H9 (cell line): ENCODE results near the gene SLK. TPM values are rescaled to one million over a fixed set of nuclear protein-coding genes. Genes with fewer than 3 reads are reported as not detected.

Experiments
- DNase-seq: peaks from one replicate; pipeline ENCODE4 v3.0.0-alpha.2; 2017
- H2AFZ ChIP-seq: one replicate; pipeline ENCODE4 v1.6.1; 2013; ENCODE audit warnings: mild to moderate bottlenecking, low read length, control low read depth, moderate library complexity
- H2AK5ac ChIP-seq: 2 replicates; pipeline ENCODE4 v1.6.1; 2013; ENCODE audit warnings: low read length, control low read depth, mixed read lengths; ENCODE audit not compliant: insufficient read length
- H2BK120ac ChIP-seq: one replicate; pipeline ENCODE4 v1.6.1; 2013; ENCODE audit warnings: low read depth, mild to moderate bottlenecking, low read length, control low read depth, inconsistent platforms; ENCODE audit not compliant: poor library complexity, severe bottlenecking
- H2BK12ac ChIP-seq: 2 replicates; pipeline ENCODE4 v1.6.1; 2013; ENCODE audit warnings: low read length, control low read depth, mixed read lengths, low read depth; ENCODE audit not compliant: insufficient read length
- H2BK15ac ChIP-seq: 2 replicates; pipeline ENCODE4 v1.6.1; 2013; ENCODE audit warnings: low read depth, low read length, control low read depth
- H2BK20ac ChIP-seq: one replicate; pipeline ENCODE4 v1.6.1; 2013; ENCODE audit warnings: low read depth, mild to moderate bottlenecking, low read length, control low read depth, inconsistent platforms; ENCODE audit not compliant: poor library complexity, severe bottlenecking
- H2BK5ac ChIP-seq: 2 replicates; pipeline ENCODE4 v1.6.1; 2013; ENCODE audit warnings: low read length, control low read depth, mixed read lengths; ENCODE audit not compliant: insufficient read length
- H3K14ac ChIP-seq: 2 replicates; pipeline ENCODE4 v1.6.1; 2013; ENCODE audit warnings: low read length, control low read depth; ENCODE audit not compliant: insufficient read depth
- H3K18ac ChIP-seq: 2 replicates; pipeline ENCODE4 v1.6.1; 2013; ENCODE audit warnings: low read depth, mild to moderate bottlenecking, mixed read lengths, low read length, control low read depth; ENCODE audit not compliant: insufficient read length
- H3K23ac ChIP-seq: 2 replicates; pipeline ENCODE4 v1.6.1; 2013; ENCODE audit warnings: low read length, control low read depth, mixed read lengths, low read depth; ENCODE audit not compliant: insufficient read length
- H3K23me2 ChIP-seq: 2 replicates; pipeline ENCODE4 v1.6.1; 2013; ENCODE audit warnings: low read depth, mild to moderate bottlenecking, mixed read lengths, low read length, control low read depth; ENCODE audit not compliant: insufficient read length, poor library complexity, severe bottlenecking
- H3K27ac ChIP-seq: 2 replicates; pipeline ENCODE4 v1.5.1; 2013; ENCODE audit warnings: low read length, control low read depth, mixed read lengths, low read depth; ENCODE audit not compliant: insufficient read length
- H3K27me3 ChIP-seq: 2 replicates; pipeline ENCODE4 v1.6.1; 2013; ENCODE audit warnings: low read length, control low read depth, inconsistent platforms; ENCODE audit not compliant: insufficient read depth
- H3K4ac ChIP-seq: 2 replicates; pipeline ENCODE4 v1.6.1; 2013; ENCODE audit warnings: low read depth, mild to moderate bottlenecking, control low read depth, inconsistent platforms, low read length, moderate library complexity
- H3K4me1 ChIP-seq: 2 replicates; pipeline ENCODE4 v1.6.1; 2013; ENCODE audit warnings: low read length, control low read depth, inconsistent platforms; ENCODE audit not compliant: insufficient read depth
- H3K4me2 ChIP-seq: 2 replicates; pipeline ENCODE4 v1.6.1; 2013; ENCODE audit warnings: low read length, control low read depth, mixed read lengths; ENCODE audit not compliant: insufficient read length, insufficient read depth
- H3K56ac ChIP-seq: 2 replicates; pipeline ENCODE4 v1.6.1; 2013; ENCODE audit warnings: low read depth, mild to moderate bottlenecking, mixed read lengths, low read length, control low read depth; ENCODE audit not compliant: insufficient read length
- H3K79me1 ChIP-seq: 2 replicates; pipeline ENCODE4 v1.6.1; 2013; ENCODE audit warnings: low read depth, mild to moderate bottlenecking, moderate library complexity, low read length, control low read depth, inconsistent platforms; ENCODE audit not compliant: insufficient read depth, poor library complexity, severe bottlenecking
- H3K79me2 ChIP-seq: 2 replicates; pipeline ENCODE4 v1.6.1; 2013; ENCODE audit warnings: low read length, control low read depth, inconsistent platforms; ENCODE audit not compliant: insufficient read depth
- H3K9ac ChIP-seq: 2 replicates; pipeline ENCODE4 v1.6.1; 2013; ENCODE audit warnings: low read length, control low read depth, mixed read lengths; ENCODE audit not compliant: insufficient read length; ENCODE audit errors: extremely low read depth
- H3K9me3 ChIP-seq: one replicate; pipeline ENCODE4 v1.6.1; 2013; ENCODE audit warnings: low read depth, low read length, inconsistent platforms; ENCODE audit not compliant: control insufficient read depth
- H3T11ph ChIP-seq: one replicate; pipeline ENCODE4 v1.6.1; 2013; ENCODE audit warnings: mild to moderate bottlenecking, low read length, control low read depth, inconsistent platforms
- H4K20me1 ChIP-seq: one replicate; pipeline ENCODE4 v1.6.1; 2013; ENCODE audit not compliant: control insufficient read depth, insufficient read length, insufficient read depth
- H4K5ac ChIP-seq: 2 replicates; pipeline ENCODE4 v1.6.1; 2013; ENCODE audit warnings: low read depth, mild to moderate bottlenecking, mixed read lengths, low read length, control low read depth; ENCODE audit not compliant: insufficient read length
- H4K8ac ChIP-seq: replicated peaks from 2 replicates; pipeline ENCODE4 v1.6.1; 2013; ENCODE audit warnings: low read length, control low read depth, mixed read lengths, low read depth; ENCODE audit not compliant: insufficient read length
- H4K91ac ChIP-seq: 2 replicates; pipeline ENCODE4 v1.6.1; 2013; ENCODE audit warnings: low read depth, mild to moderate bottlenecking, moderate library complexity, mixed read lengths, low read length, control low read depth; ENCODE audit not compliant: insufficient read length
- H3K27ac Mint-ChIP-seq, 3 experiments: 2 replicates in 2 of 3; 3 replicates in 1 of 3; pipeline ENCODE4 v1.8.0; 2020 to 2021; ENCODE audit warnings: mixed read lengths in 3 of 3, mild to moderate bottlenecking in 1 of 3, moderate library complexity in 1 of 3
- H3K27me3 Mint-ChIP-seq: 2 replicates; pipeline ENCODE4 v1.8.0; 2021; ENCODE audit warnings: low read depth, mild to moderate bottlenecking, moderate library complexity, mixed read lengths
- H3K36me3 Mint-ChIP-seq, 3 experiments: 2 replicates in 2 of 3; 3 replicates in 1 of 3; pipeline ENCODE4 v1.8.0; 2020 to 2021; ENCODE audit warnings: low read depth in 3 of 3, mixed read lengths in 3 of 3; ENCODE audit not compliant: insufficient read depth in 1 of 3
- H3K4me1 Mint-ChIP-seq, 2 experiments: 2 replicates each; pipeline ENCODE4 v1.8.0; 2020; ENCODE audit warnings: mixed read lengths in 2 of 2
- H3K4me3 Mint-ChIP-seq, 2 experiments: 2 replicates in 1 of 2; 3 replicates in 1 of 2; pipeline ENCODE4 v1.8.0; 2020 to 2021; ENCODE audit warnings: mild to moderate bottlenecking in 2 of 2, mixed read lengths in 2 of 2, moderate library complexity in 1 of 2
- H3K9me3 Mint-ChIP-seq, 2 experiments: 2 replicates in 1 of 2; 3 replicates in 1 of 2; pipeline ENCODE4 v1.8.0; 2020; ENCODE audit warnings: mild to moderate bottlenecking in 2 of 2, mixed read lengths in 2 of 2, moderate library complexity in 1 of 2
- CTCF ChIP-seq: fragments of 200-600 bp; sonication (generic); conservative IDR thresholded peaks from 3 replicates; pipeline ENCODE4 v1.8.0; 2021; ENCODE audit warnings: antibody characterized with exemption, mild to moderate bottlenecking
- WGBS: extraction: QIAGEN DNeasy Blood & Tissue Kit; methylation state at CpG from one replicate; pipeline ENCODE4 v1.1.7; 2013; ENCODE audit warnings: missing lambda C conversion rate, low lambda C conversion rate, mixed read lengths; ENCODE audit not compliant: insufficient read length; ENCODE audit errors: extremely low coverage; 5-methylcytosine and 5-hydroxymethylcytosine counted together
- total RNA-seq: library from RNA; stranded (reverse); gene quantifications from 2 replicates; pipeline ENCODE4 v1.2.1, GENCODE V29; 2021

SLK gene
- total RNA-seq, 1 experiment from 2014 or later = 21.0 TPM

GRCh38 chr10:103980288-103980906 is 13.5 kb downstream of the SLK start:
- peaks cover 7% of the 10 kb centered on the region for H3K79me1 ChIP-seq
- no peak overlapping the region for H3K56ac ChIP-seq
- H2AK5ac ChIP-seq = no peak overlapping the region
- Mint-ChIP-seq H3K27ac (no peak overlapping the region), H3K36me3 (no peaks in the 10 kb centered on the region), H3K9me3 (no peaks in the 10 kb centered on the region), H3K27me3 (no peaks in the 10 kb centered on the region), H3K4me3 (no peak overlapping the region), H3K4me1 (peaks cover 8 to 10% of the 10 kb centered on the region in 2 experiments)
- no peak for DNase-seq
- H3K9me3 ChIP-seq = no peaks in the 10 kb centered on the region
- no peak overlapping the region for H3K14ac ChIP-seq
- no peaks in the 10 kb centered on the region for H4K20me1 ChIP-seq
- no peak overlapping the region for H2BK120ac ChIP-seq
- H2BK5ac ChIP-seq = no peak overlapping the region
- no peak overlapping the region for H2AFZ ChIP-seq
- H3K18ac ChIP-seq = no peak overlapping the region
- H3T11ph ChIP-seq = no peak overlapping the region
- no peak overlapping the region for H3K9ac ChIP-seq
- no peak overlapping the region for H2BK12ac ChIP-seq
- H3K23me2 ChIP-seq = no peaks in the 10 kb centered on the region
- H4K91ac ChIP-seq = no peak overlapping the region
- H2BK20ac ChIP-seq = no peak overlapping the region
- H3K27me3 ChIP-seq = no peaks in the 10 kb centered on the region
- no peak overlapping the region for H3K4me2 ChIP-seq
- no peak overlapping the region for H3K27ac ChIP-seq
- no peaks in the 10 kb centered on the region for H3K4me1 ChIP-seq
- H4K5ac ChIP-seq = no peak overlapping the region
- H3K23ac ChIP-seq = no peak overlapping the region
- no CpG with 5 or more reads among the region's 6 CpGs for WGBS
- no peak overlapping the region for H3K4ac ChIP-seq
- H3K79me2 ChIP-seq = no peaks in the 10 kb centered on the region
- TF ChIP-seq CTCF = no peak
- H2BK15ac ChIP-seq = no peak overlapping the region
- H4K8ac ChIP-seq = no peak overlapping the region
